ENCODE data around the gene EPO.

The EPO gene

DNA sequence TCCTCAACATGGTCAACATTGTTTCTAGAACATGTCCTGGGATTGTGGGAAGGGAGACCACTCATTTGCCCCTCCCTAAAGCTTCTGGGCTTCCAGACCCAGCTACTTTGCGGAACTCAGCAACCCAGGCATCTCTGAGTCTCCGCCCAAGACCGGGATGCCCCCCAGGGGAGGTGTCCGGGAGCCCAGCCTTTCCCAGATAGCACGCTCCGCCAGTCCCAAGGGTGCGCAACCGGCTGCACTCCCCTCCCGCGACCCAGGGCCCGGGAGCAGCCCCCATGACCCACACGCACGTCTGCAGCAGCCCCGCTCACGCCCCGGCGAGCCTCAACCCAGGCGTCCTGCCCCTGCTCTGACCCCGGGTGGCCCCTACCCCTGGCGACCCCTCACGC lies at the start of gene EPO:
EPO (plus strand) TSS at position 190 of the 392 bp plus-strand sequence. CDS start 513 bp downstream, outside the sequence.
- no peak for DNase-seq (ENCODE audit: low read depth)

DNA sequence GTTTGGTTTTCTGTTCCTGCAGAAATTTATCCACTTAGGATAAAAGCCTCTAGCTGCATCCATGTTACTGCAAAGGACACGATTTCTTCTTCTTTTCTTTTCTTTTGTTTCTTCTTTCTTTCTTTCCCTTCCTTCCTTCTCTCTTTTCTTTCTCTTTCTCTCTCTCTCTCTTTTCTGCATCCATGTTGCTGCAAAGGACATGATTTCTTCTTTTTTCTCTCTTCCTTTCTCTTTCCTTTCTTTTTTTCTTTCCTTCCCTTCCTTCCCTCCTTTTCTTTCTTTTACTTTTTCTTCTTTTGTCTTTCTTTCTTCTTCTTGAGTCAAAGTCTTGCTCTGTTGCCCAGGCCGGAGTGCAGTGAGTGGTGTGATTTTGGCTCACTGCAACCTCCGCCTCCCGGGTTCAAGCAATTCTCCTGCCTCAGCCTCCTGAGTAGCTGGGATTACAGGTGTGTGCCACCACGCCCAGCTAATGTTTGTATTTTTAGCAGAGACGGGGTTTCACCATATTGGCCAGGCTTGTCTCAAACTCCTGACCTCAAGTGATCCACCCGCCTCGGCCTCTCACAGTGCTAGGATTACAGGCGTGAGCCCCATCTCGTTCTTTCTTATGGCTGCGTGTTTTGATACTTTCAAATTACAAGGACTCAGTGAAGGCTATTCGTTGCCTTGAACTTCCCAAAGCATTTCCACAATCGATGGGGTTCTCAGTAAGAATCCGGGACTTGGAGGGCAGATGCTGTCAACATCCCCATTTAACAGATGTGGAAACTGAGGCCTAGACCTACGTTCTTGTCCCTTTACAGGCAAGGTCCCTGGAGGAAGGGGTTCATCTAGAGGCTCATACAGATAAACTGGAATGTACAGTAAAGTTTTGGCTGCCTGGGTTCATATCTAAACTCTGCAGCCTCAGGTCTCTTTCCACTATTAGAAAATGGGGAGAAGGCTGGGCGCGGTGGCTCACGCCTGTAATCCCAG lies 48.6 kb upstream of the EPO start:
- DNase-seq (ENCODE audit: low read depth), result no peak

DNA sequence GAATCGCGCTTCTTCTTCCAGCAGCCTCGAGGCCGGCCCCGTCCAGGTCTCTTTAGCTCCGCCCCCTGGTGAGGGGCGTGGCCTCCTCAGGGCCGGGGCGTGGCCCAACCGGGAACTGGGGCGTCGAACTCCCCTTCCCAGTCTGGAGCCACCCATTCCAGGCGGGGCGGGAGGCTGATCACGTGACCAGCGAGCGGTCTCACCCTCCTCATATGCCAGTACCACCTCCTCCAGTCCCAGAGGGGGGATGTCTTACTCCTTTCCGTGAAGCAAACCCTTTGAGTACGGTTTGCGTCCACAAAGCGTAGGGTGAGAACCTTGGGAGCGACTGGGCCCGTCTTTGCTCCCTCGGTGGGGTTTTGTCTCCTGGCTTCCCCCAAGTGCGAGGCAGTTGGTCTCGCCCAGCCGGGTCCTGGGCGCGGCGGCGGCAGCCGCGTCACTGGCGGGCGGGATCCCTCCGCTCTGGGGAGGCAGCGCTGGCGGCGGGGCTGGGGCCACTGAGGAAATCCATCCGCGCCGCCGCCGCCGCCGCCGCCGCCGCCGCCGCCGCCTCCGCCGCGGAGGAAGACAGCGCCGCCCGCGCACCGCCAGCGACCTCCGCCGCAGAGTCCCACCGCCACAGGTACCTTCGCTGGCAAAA lies 46.8 kb upstream of the EPO start, which contains the start of gene GNB2:
GNB2 (plus strand) TSS at position 439 of the 640 bp plus-strand sequence. CDS start 2,526 bp downstream, outside the sequence.
- DNase-seq (ENCODE audit: low read depth), result peak; percentile 98

DNA sequence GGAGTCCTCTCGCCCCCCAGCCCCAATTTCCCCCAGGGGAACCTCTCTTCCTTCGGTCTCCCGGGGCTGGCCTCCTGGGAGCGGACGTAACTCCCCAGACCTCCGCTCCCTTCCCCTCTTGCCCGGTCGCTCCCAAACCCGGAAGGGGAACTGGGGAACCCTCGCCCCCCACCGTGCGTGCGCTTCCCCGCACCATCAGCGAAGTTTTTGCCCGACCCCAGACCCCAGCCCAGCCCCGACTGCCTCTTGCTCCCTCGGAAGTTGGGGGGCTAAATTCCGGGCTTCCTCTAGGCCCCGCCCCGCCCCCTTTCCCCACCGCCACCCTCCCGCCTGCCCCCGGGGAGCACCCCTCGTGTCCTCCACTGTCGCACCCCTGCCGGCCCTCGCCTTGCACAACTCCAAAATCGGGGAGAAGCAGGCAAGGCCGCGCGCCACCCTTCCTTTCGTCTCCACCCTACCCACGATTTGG lies 46.3 kb upstream of the EPO start:
- no peak for DNase-seq (ENCODE audit: low read depth)

DNA sequence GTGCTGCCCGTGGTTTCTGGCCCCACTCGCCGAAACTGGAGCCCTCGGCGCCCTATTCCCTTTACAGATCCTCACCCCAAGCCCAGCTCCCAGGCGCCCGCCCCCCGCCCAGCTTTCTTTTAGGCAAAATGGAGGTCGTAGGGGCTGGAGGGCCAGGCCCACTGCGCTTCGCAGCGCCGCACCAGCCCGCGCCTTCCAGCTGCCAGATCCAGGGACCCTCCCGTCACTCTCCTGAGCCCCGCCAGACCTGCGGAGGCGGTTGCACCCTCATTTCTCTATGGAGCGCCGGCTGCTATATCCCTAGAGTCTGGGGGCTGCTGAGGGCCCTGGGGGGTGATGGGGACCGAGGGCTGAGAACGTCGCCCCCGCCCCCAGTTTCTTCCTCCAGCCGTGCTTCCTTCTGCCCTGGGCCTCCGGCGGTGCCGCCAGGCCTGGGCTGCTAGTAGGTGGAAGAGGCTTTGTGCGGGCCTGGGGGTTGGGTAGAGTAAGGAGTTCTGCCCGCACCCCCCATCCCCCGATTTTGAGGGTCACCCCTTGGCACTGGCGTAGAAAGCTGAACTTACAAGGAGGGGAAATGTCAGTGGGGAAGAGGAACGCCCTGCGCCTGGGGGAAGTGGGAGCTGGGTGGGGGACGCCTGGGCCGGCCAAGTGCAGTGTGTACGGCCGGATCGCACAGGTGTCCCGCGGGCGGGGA lies 45.7 kb upstream of the EPO start:
- DNase-seq (ENCODE audit: low read depth), result no peak

DNA sequence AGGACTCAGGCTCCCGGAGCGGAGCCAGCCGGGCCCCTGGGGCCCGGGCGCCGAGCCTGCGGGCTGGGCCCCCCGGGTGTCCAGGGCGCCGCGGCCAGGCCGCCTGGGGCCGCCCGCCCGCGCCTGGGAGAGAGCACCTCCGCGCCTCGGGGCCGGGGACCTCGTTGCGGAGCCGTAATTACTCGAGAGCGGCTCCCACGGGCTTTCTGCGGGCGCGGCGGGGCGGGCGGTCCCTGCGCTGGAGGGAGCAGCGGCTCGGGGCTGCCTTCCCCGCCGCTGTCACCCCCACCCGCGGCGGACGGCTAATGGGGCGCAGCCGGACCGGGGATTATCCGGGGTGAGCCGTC lies 45.2 kb upstream of the EPO start:
- no peak for DNase-seq (ENCODE audit: low read depth)

DNA sequence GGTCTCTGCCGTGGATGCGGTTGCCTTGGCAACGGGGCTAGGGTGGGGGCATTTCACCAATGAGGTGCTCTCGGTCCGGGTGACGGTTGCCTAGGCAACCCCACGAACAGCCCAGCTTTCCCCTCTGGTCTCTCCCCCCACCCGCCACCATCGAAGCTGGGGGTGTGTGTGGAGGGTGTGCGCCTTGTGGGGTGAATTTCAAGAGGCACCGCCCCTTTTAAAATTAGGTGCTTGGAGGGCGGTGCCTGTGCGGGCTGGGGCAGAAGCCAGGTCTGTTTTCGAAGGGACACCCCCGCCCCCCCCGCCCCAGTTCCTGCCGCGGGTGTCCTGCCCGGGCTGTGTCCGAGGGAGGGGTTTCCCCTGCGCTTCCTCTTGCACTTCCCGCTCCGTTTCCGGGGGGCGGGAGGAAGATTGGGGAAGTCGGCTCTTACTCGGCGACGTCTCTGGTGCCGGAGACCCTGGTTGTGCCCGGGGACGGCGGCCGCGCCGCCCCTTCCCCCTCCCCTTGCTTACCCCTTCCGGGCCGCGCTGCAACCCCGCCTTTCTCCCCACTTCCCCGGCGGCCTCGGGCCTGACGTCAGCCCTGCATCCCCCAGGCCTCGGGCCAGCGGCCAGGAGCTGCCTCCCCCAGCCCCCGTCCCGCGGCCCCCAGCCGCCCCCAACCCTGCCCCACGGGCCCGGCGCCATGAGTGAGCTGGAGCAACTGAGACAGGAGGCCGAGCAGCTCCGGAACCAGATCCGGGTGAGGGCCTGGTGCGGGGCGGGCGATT lies 44.5 kb upstream of the EPO start:
- peak; percentile 81 for DNase-seq (ENCODE audit: low read depth)

DNA sequence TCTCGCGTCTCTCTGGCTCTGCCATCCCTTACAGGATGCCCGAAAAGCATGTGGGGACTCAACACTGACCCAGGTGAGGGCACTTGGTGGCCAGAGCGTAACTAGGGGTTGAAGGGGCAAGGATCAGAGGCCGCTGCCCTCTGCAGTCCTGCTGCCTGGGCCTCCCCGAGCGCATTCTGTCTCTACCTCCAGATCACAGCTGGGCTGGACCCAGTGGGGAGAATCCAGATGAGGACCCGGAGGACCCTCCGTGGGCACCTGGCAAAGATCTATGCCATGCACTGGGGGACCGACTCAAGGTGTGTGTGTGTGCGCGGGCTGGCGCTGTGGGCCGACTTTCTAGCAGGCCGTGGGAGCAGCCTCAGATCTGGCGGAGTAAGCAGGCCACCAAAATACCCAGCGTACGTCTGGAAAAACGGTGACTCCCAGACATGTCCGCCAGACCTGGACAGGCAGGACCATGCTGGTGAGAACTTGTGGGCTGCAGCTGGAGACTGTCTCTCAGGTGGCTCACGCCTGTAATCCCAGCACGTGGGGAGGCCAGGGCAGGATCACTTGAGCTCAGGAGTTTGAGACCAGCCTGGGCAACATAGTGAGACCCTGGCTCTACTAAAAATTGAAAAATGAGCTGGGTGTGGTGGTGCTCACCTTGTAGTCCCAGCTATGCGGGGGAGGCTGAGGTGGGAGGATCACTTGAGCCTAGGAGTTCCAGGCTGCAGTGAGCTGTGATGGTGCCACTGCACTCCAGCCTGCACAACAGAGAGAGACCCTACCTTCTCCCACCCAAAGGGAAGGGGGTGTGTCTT lies 43.6 kb upstream of the EPO start:
- DNase-seq (ENCODE audit: low read depth), result no peak

DNA sequence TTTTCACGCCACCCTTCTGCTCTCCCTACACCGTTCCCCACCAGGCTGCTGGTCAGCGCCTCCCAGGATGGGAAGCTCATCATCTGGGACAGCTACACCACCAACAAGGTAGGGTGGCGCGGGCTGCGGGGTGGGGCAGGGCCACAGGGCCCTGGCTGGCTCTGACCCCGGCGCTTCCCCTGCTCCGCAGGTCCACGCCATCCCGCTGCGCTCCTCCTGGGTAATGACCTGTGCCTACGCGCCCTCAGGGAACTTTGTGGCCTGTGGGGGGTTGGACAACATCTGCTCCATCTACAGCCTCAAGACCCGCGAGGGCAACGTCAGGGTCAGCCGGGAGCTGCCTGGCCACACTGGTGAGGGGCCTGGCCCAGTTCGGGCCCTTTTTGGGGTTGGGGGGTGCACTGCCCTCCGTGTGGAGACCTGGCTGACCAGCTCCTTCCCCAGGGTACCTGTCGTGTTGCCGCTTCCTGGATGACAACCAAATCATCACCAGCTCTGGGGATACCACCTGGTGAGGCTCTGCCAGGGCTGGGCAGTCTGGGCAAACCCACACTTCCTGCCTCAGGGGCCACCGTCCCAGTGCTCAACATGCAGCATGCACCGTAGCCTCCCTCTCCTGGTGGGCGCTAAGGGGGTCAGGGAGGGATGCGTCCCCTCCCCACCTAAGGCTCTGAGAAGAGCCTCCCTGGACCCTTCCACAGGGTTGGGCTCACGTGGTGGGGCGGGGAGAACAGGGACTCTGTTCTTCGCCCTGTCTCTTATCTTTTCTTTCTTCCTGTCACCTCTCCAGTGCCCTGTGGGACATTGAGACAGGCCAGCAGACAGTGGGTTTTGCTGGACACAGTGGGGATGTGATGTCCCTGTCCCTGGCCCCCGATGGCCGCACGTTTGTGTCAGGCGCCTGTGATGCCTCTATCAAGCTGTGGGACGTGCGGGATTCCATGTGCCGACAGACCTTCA lies 42.7 kb upstream of the EPO start:
- no peak for DNase-seq (ENCODE audit: low read depth)

DNA sequence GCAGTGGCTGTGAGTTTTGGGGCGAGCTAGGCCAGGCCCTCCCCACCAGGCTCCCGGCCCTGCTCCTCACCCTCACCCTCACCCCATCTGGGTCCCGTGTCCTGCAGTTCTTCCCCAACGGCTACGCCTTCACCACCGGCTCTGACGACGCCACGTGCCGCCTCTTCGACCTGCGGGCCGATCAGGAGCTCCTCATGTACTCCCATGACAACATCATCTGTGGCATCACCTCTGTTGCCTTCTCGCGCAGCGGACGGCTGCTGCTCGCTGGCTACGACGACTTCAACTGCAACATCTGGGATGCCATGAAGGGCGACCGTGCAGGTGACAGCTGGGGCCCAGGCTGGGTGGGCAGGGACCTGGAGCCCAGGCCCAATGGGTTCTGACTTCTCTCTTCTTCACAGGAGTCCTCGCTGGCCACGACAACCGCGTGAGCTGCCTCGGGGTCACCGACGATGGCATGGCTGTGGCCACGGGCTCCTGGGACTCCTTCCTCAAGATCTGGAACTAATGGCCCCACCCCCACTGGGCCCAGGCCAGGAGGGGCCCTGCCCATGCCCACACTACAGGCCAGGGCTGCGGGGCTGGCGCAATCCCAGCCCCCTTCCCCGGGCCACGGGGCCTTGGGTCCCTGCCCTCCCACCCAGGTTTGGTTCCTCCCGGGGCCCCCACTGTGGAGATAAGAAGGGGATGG lies 41.8 kb upstream of the EPO start:
- no peak for DNase-seq (ENCODE audit: low read depth)

DNA sequence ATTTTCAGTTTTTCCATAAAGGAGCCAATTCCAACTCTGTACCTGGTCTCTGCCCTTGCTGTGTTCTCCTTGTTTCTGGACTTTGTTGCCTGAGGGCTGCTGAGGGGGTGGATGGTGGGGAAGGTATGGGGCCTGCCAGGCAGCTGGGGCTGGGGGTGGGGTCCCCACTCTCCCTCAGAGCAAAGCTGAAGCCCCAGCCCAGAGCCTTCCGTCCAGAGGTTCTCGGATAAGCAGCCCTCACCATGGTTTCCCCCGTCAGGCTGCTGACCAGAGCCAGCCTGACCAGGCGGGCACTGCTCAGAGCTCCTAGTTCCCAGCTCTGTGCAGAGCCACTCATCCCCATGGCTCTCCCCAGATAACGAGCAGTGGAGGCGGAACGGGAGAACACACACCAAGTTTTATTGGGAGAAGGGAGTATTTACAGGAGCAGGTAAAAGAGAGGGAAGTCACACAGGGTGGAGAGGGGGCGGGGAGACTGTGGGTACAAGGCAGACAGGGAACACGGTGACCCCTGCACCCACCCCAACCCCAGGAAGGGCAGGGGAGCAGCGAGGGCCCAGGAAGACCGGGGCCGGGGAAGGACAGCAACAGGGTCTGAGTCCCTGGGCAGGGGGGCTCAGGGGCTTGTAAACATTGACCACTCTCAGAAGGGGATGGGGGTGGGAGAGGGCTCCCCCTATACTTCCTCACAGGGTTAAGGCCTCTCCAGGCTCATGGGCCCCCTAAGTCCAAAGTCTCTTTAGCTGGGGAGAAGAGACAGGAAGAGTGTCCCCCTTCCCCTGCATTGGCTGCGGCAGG lies 40.9 kb upstream of the EPO start:
- no peak for DNase-seq (ENCODE audit: low read depth)

DNA sequence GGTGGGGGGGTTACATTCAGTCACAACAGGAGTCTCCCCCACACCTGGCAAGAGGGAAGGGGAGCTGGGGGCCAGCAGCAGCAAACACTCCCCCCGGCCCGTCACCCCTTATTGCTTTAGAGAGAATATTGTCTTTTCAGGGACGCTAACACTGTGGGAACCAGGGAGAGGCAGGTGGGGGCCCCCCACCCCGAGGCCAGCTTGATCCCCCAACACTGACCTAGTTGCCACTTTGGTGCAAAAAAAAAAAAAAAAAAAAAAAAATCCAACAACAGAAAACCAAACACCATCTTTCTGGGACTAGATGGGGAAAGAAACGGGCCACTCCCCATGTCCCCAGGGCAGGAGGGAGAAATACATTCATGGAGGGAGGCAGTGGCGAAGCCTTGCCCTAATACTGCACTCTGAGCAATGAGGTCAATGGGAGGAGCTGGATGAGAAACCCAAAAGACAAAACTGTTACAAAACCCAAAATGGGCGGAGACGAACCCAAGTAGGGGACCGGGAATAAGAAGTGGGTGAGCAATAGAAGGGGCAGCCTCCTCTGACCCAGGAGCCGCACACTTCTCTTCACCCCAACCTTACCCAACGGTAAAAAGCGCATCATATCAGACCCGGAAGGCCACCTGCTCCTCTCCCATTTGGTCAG lies 40.2 kb upstream of the EPO start:
- no peak for DNase-seq (ENCODE audit: low read depth)

DNA sequence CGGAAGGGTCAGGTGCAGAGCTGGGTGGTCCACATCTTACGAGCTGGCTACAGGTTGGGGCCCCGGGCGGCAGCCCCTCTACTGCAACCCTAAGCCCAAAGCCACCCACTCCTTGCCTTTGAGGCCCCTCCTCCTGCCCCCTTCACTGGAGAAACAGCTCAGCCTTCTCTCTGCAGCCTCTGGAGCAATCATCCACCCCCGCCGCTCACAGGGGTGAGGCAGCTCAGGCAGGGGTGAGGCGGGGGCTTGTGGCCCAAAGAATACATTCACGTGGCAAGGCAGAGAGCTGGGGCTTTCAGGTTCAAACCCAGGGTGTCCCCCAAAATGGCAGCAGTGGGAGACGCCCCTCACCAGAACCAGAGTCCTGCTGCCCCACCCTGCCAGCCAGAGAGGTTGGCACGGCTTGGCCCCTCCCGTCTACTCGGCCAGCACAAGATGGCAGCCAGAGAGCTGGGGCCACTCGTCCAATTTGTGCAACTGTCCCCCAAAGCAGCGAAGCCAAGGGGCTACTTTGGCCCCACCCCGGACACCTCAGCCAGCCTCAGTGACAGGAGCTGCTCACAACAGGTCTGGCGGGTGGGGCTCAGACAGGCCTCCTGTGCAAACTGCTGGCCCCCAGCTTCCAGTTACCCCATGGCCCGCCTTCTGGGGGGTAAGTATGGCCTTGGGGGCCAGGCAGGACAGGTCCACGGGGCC lies 39.5 kb upstream of the EPO start:
- no peak for DNase-seq (ENCODE audit: low read depth)

DNA sequence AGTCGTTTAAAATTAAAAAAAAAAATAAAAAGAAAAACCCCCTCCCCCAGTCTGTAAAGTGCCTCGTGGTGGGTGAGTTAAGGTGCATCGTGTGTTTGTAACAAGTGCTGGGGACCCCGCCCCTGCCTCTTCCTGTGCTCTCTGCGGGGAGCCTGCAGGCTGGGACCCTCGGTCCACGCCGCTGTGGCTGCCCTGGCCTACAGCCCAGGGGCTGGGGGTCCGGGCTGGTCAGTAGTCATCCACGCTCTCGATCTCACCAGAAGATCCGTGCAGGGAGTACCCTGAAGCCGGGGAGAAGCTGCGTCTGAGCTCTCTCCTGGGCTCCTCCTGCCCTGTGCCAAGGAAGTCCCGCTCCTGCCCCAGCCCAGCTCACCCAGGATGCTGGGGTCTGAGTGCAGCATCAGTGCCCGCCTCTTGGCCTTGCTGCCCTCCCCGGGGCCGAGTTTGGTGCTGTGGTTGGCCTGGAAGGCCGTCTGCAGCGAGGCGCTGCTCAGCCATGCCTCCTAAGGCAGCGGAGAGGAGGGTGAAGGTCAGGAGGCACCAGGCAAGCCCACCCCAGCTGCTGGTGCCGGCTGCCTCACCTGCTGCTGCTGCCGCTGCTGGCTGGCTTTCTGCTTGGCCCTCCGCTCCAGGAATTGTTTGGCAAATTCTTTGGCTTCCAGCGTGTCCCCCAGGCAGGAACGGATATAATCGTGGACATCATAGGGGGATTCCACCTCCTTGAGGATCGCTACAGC lies 38.6 kb upstream of the EPO start:
- no peak for DNase-seq (ENCODE audit: low read depth)

DNA sequence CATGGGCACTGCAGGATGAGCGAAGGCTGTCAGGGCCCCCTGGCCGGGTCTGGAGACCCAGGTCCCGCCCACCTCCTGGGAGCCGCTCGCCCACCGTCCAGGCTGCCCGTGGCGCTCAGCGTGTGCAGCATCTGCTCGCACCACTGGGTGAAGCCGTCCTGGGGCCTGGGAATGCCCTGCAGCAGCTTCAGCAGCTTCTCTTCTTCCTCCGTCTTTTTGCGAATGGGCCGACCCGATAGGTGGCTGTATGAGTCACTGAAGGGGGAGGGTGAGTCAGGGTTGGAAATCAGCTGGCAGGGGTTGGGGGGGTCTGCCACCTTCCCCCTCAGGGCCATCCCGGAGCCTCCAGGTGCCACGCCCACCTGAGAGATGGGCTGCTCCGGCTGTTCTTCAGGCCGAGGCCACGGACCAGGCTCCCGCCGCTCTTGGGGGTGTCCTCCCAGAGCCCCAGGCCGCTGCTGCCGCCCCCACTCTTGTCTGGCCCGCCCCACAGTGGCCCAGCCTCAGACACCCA lies 38.0 kb upstream of the EPO start:
- peak; percentile 34 for DNase-seq (ENCODE audit: low read depth)

DNA sequence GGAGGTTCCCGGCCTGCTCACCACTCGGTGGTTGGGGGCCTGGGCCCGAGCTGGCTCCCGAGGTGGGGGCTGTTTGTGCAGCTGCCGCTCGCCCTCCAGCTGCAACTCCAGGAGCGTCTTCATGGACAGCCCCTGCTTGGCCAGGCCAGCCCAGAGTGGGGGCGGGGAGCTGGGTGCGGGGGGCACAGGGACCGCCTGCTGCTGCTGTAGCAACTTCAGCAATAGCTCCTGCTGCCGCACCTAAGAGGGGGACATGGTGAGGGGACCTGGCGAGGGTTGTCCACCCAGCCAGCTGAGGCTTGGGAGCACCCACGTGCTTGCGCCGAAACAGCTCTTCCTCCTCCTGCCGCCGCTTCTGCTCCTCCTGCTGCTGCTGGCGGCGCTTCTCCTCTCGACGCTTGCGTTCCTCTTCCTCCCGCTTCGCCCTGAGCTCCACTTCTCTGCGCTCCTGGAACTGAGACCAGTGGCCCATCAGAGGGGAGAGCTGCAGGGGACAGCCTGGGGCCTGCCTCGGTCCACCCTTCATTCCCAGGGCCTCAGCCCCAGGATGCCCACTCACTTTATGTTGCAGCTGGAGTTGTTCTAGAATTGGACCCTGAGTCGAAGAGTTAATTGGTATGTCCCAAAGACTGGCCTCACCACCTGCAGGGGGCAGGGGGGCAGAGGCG lies 37.1 kb upstream of the EPO start:
- DNase-seq (ENCODE audit: low read depth), result no peak

Measured in stimulated activated CD4-positive, alpha-beta T cell treated with anti-CD3 and anti-CD28 coated beads, Interleukin-2, amount 100 ng/mL, for 4 hours (primary cell).